Psoas muscle (tissue), 8 donors: ENCODE data around the gene TNFRSF9. TPM values are rescaled to one million over a fixed set of nuclear protein-coding genes. Genes with fewer than 3 reads are reported as not detected.
"Not testable (repeated sequence)": the region's sequence is repeated elsewhere in the genome, so short reads cannot be mapped to it uniquely, and the experiment has no call there.

Source experiments
- ATAC-seq, 4 donors: fragments of 200-7000 bp; cut with Tn5 transposase; one replicate each; pipeline ENCODE4 v1.9.1; 2020; ENCODE audit warnings: moderate library complexity in 3 of 4, mild to moderate bottlenecking in 2 of 4
- DNase-seq, 2 donors: peaks; one replicate each; pipeline ENCODE4 v3.0.0-alpha.2; 2020
- H3K27ac ChIP-seq: fragments of 200-600 bp; one replicate; pipeline ENCODE4 v1.8.0; 2022
- H3K27me3 ChIP-seq, 3 donors: fragments of 200-600 bp in 1 of 3; one replicate each; pipeline versions ENCODE4 v1.6.1 to v1.8.0; 2013 to 2022; ENCODE audit warnings: low read length in 2 of 3, mild to moderate bottlenecking in 2 of 3, moderate library complexity in 1 of 3; ENCODE audit not compliant: insufficient read depth in 3 of 3
- H3K36me3 ChIP-seq, 2 donors: fragments of 200-600 bp in 1 of 2; one replicate each; pipeline versions ENCODE4 v1.6.1 to v1.8.0; 2013 to 2022; ENCODE audit warnings: low read depth in 1 of 2, mild to moderate bottlenecking in 1 of 2, moderate library complexity in 1 of 2; ENCODE audit not compliant: insufficient read depth in 1 of 2
- H3K4me1 ChIP-seq: fragments of 200-600 bp; one replicate; pipeline ENCODE4 v1.8.0; 2022
- H3K4me3 ChIP-seq: fragments of 200-600 bp; one replicate; pipeline ENCODE4 v1.8.0; 2022; ENCODE audit warnings: mild to moderate bottlenecking
- H3K9me3 ChIP-seq: fragments of 200-600 bp; one replicate; pipeline ENCODE4 v1.8.0; 2022
- CTCF ChIP-seq: fragments of 200-600 bp; IDR thresholded peaks from one replicate; pipeline ENCODE4 v1.8.0; 2022; ENCODE audit warnings: antibody characterized with exemption
- WGBS, 3 donors: extraction: QIAGEN DNeasy Blood & Tissue Kit; methylation state at CpG; one replicate each; pipeline versions ENCODE4 v1.1.6 to v1.1.7; 2013; 5-methylcytosine and 5-hydroxymethylcytosine counted together
- intact Hi-C, 2 donors: fragments of 100-400 bp; cut with DNase I; formaldehyde crosslinking; loops; one replicate each; pipeline versions ENCODE4 v1.11.0 to v1.14.2; 2022
- polyA plus RNA-seq, 3 donors: library from polyadenylated mRNA; stranded (reverse); fragments of 200-250 nt; gene quantifications; one replicate each; pipeline ENCODE4 v1.2.3, GENCODE V29; 2013
- total RNA-seq, 4 donors: library from RNA; stranded (reverse); fragmentation: NEBNext Ultra II Directional in 2 of 4; extraction: Animal tissue kit (Norgen Biotek cat#: 25700) in 2 of 4; gene quantifications; one replicate each; pipeline versions ENCODE4 v1.2.1 to v1.2.4, GENCODE V29; 2021 to 2023
- donor health status: healthy with polysubstance abuse.
- donor health status: DM: no; HTN: no; CAD: no; lungs with moderate emphysema.
- donor health status: Bipolar disorder and iron deficiency.
- donor health status: healthy.
- donor health status: DM: yes; HTN: yes; CAD: no.
- donor health status: DM: no; HTN: no; CAD: no.
- donor health status: DM: no; HTN: no; CAD: no.
- donor health status: DM: yes; HTN: yes; CAD: no.

Gene TNFRSF9
- total and polyA plus RNA-seq, 7 donors = 0.01 to 0.12 (median 0.01) TPM; not detected in 4

DNA sequence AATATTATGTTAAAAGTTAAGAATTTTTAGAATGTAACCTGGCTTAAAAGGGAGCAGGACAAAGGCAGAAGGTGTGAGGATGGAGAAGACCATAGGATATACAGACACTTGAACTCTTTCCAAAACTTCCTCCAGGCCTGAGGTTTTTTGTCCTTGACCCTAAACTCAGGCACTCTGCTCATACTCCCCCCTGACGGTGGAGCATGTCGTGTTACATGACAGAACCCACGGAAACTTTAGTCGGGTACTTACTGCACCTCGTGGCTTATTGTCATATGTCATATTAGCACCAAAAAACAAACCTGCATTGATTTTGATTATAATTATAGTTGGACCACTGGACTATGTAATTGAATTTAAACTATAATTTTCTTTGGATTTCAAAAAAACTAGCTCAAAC lies 20.8 kb downstream of the TNFRSF9 start:
- H3K36me3 ChIP-seq = no peaks in the 10 kb centered on the region
- no peak for TF ChIP-seq CTCF
- H3K9me3 ChIP-seq = no peaks in the 10 kb centered on the region
- DNase-seq = no peak
- peaks cover 0 to 11% (median 3%) of the 10 kb centered on the region in 3 donors for H3K27me3 ChIP-seq
- no peak overlapping the region for H3K27ac ChIP-seq
- 78 to 81% (median 81%) methylated on average over 5 of the region's 5 CpGs for WGBS, 3 donors
- intact Hi-C loops = no loop called here
- no peaks in the 10 kb centered on the region for H3K4me1 ChIP-seq
- H3K4me3 ChIP-seq = no peak overlapping the region
- ATAC-seq = no peak

DNA sequence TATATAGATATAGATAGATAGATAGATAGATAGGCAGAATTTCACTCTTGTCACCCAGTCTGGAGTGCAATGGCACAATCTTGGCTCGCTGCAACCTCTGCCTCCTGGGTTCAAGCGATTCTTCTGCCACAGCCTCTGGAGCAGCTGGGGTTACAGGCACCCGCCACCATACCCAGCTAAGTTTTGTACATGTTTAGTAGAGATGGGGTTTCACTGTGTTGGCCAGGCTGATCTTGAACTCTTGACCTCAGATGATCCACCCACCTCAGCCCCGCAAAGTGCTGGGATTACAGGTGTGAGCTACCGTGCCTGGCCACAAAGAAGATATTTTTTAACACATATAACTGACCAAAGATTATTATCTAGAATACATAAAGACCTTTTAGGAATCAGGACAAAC lies 22.7 kb downstream of the TNFRSF9 start:
- H3K27ac ChIP-seq, H3K27me3 ChIP-seq, ATAC-seq, H3K9me3 ChIP-seq, H3K4me1 ChIP-seq, intact Hi-C loops, DNase-seq, H3K36me3 ChIP-seq, H3K4me3 ChIP-seq: not testable (repeated sequence)
- WGBS, 3 donors = 85 to 89% (median 87%) methylated on average over 5 of the region's 5 CpGs

GRCh38 chr1:7916501-7916830 lies 24.2 kb downstream of the TNFRSF9 start:
- Histone ChIP-seq H3K36me3 (no peaks in the 10 kb centered on the region), H3K27ac (no peak overlapping the region), H3K9me3 (no peaks in the 10 kb centered on the region), H3K27me3 (no peaks in the 10 kb centered on the region), H3K4me3 (no peak overlapping the region), H3K4me1 (no peaks in the 10 kb centered on the region)
- WGBS, 3 donors = 73 to 85% (median 77%) methylated on average over 2 of the region's 2 CpGs
- DNase-seq (no peak), ATAC-seq (peak in 2 of 4 donors; percentile 48 to 49)
- intact Hi-C loops = no loop called here
- TF ChIP-seq CTCF = no peak

GRCh38 chr1:7915826-7916500 lies 24.7 kb downstream of the TNFRSF9 start:
- no peaks in the 10 kb centered on the region for H3K36me3 ChIP-seq
- no peaks in the 10 kb centered on the region for H3K9me3 ChIP-seq
- no peak overlapping the region for H3K4me3 ChIP-seq
- H3K27me3 ChIP-seq = no peaks in the 10 kb centered on the region
- intact Hi-C loops = no loop called here
- no peaks in the 10 kb centered on the region for H3K4me1 ChIP-seq
- no peak overlapping the region for H3K27ac ChIP-seq
- WGBS, 3 donors = 66 to 73% (median 68%) methylated on average over 5 of the region's 5 CpGs
- no peak for DNase-seq
- no peak for ATAC-seq
- TF ChIP-seq CTCF = no peak

DNA sequence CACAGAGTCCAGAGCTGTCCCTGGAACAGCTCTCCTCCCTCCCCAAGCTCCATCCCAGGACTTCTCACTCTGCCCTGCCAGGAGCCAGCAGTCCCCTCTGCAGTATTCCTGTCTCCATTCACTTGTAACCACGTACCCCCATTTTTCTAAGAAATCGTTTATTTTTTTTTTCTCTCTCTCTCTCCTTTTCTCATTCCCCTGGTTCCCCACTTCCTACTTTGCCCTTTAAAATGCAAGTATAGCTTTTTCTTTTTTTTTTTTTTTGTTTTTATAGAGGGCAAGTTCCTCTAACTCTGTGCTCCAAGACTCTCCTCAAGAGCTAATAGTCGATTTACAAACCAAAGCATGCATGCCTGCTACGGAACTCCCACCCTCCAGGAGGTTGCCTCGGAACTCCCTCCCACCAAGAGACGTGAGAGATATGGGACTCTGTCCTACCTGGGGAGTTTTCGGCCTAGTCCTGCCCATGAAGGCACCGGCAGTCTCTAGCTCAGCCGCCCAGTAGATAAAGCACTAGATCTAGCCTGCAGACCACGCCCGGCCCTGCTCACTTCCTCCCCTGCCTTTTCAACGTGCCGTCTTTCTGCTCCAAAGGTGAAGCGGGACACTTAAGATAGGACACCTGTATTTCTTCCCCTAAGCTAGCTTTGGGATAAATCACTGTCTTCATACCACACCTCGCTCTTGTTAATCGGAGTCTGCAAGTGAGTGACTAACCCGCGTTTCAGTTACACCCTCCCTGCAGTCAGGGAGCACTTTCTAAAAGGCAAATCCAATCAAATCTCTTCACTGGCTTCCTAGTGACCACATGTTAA lies 27.7 kb downstream of the TNFRSF9 start:
- Histone ChIP-seq H3K4me3 (no peak overlapping the region), H3K27me3 (no peaks in the 10 kb centered on the region), H3K36me3 (no peaks in the 10 kb centered on the region), H3K4me1 (no peaks in the 10 kb centered on the region), H3K9me3 (no peaks in the 10 kb centered on the region), H3K27ac (no peak overlapping the region)
- DNase-seq (no peak), ATAC-seq (no peak)
- intact Hi-C loops = no loop called here
- WGBS, 3 donors = 60 to 73% (median 61%) methylated on average over 18 of the region's 18 CpGs
- no peak for TF ChIP-seq CTCF
